ENCODE results near the gene SFXN5. TPM values are rescaled to one million over a fixed set of nuclear protein-coding genes. Genes with fewer than 3 reads are reported as not detected.
"Not testable (repeated sequence)": the region's sequence is repeated elsewhere in the genome, so short reads cannot be mapped to it uniquely, and the experiment has no call there.

Gene SFXN5
- total RNA-seq, 1 experiment from 2014 or later = 22.0 TPM

GRCh38 chr2:72913486-72914205 lies 157.9 kb downstream of the SFXN5 start:
- CTCF ChIA-PET = no interaction called here
- POLR2A ChIA-PET (ENCODE audit: unreplicated experiment) = no interaction called here
- BruUV-seq (replicated peaks) = no TSS peak
- Histone ChIP-seq H3K4me2 (ENCODE audit: low read length) (no peak overlapping the region), H3K9me3 (ENCODE audit: low read length) (no peaks in the 10 kb centered on the region), H3K27me3 (ENCODE audit: low read length) (peaks cover 76% of the 10 kb centered on the region), H3K79me2 (ENCODE audit: low read length) (no peaks in the 10 kb centered on the region), H2AFZ (ENCODE audit: low read length) (no peak overlapping the region), H3K9ac (ENCODE audit: low read length) (no peak overlapping the region), H3K27ac (ENCODE audit: low read length) (no peak overlapping the region), H3K4me3 (ENCODE audit: low read length) (no peak overlapping the region), H3K4me1 (ENCODE audit: insufficient read depth, low read length) (peaks cover 25% of the 10 kb centered on the region; the same call in 1 of the 2 replicates), H3K9me2 (replicated peaks; ENCODE audit: low read length) (no peaks in the 10 kb centered on the region), H4K20me1 (ENCODE audit: low read length) (no peaks in the 10 kb centered on the region), H3K36me3 (ENCODE audit: low read depth, low read length) (no peaks in the 10 kb centered on the region), H3F3A (ENCODE audit: low read length, unreplicated experiment) (no peaks in the 10 kb centered on the region)
- ATAC-seq (no peak), DNase-seq (no peak)
- TF ChIP-seq EZH2 (IDR thresholded peaks at IDR 0.05; ENCODE audit: low read length, unreplicated experiment) (no peak), EZH2phosphoT487 (IDR thresholded peaks at IDR 0.05; ENCODE audit: borderline replicate concordance, low read length) (no peak)
- TF ChIP-seq, protein P1, sequence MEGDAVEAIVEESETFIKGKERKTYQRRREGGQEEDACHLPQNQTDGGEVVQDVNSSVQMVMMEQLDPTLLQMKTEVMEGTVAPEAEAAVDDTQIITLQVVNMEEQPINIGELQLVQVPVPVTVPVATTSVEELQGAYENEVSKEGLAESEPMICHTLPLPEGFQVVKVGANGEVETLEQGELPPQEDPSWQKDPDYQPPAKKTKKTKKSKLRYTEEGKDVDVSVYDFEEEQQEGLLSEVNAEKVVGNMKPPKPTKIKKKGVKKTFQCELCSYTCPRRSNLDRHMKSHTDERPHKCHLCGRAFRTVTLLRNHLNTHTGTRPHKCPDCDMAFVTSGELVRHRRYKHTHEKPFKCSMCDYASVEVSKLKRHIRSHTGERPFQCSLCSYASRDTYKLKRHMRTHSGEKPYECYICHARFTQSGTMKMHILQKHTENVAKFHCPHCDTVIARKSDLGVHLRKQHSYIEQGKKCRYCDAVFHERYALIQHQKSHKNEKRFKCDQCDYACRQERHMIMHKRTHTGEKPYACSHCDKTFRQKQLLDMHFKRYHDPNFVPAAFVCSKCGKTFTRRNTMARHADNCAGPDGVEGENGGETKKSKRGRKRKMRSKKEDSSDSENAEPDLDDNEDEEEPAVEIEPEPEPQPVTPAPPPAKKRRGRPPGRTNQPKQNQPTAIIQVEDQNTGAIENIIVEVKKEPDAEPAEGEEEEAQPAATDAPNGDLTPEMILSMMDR (conservative IDR thresholded peaks at IDR 0.05; ENCODE audit: low read depth, low read length) = peak; percentile 36; the same call in 1 of the 2 replicates
- intact Hi-C loops (cut with micrococcal nuclease) = no loop called here

DNA sequence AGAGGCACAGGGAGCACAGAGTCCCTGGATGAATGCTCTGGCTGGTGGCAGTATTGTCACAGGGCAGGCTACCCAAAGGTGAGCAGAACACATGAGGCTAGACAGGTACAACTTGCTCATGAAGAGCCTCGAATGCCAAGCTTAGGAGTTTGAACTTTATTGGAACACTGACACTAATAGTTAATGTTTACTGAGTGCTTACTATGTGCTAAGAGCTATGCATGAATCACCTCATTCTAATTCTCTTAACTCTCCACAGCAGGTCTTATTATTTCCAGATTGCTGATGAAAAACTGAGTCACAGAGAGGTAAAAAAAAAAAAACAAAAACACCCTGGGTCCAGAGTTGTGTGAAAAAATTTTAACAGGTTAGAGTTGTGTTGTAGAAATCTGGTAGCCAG lies 160.3 kb downstream of the SFXN5 start:
- no peaks in the 10 kb centered on the region for H3K36me3 ChIP-seq (ENCODE audit: low read depth, low read length)
- H3K9me3 ChIP-seq (ENCODE audit: low read length) = no peaks in the 10 kb centered on the region
- H3K27me3 ChIP-seq (ENCODE audit: low read length) = peaks cover 72% of the 10 kb centered on the region
- peaks cover 12% of the 10 kb centered on the region; the same call in 1 of the 2 replicates for H3K4me1 ChIP-seq (ENCODE audit: insufficient read depth, low read length)
- no peaks in the 10 kb centered on the region for H3K79me2 ChIP-seq (ENCODE audit: low read length)
- no peak overlapping the region for H3K9ac ChIP-seq (ENCODE audit: low read length)
- CTCF ChIA-PET = interaction anchor here (0.6 kb wide), 1 partner anchor 71 kb away, joined by 3 read pairs; no protein-coding TSS in a partner anchor
- DNase-seq (peak; percentile 55), ATAC-seq (peak; percentile 32)
- no peak overlapping the region for H3K4me2 ChIP-seq (ENCODE audit: low read length)
- BruUV-seq (replicated peaks) = no TSS peak
- H2AFZ ChIP-seq (ENCODE audit: low read length) = no peak overlapping the region
- H3K27ac ChIP-seq (ENCODE audit: low read length) = no peak overlapping the region
- POLR2A ChIA-PET (ENCODE audit: unreplicated experiment) = no interaction called here
- H3K9me2 ChIP-seq (replicated peaks; ENCODE audit: low read length) = no peaks in the 10 kb centered on the region
- no peak overlapping the region for H3K4me3 ChIP-seq (ENCODE audit: low read length)
- intact Hi-C loops (cut with micrococcal nuclease) = no loop called here
- no peaks in the 10 kb centered on the region for H4K20me1 ChIP-seq (ENCODE audit: low read length)
- TF ChIP-seq, protein P1 (conservative IDR thresholded peaks at IDR 0.05; ENCODE audit: low read depth, low read length) = no peak
- no peak for TF ChIP-seq EZH2phosphoT487 (IDR thresholded peaks at IDR 0.05; ENCODE audit: borderline replicate concordance, low read length)
- TF ChIP-seq EZH2 (IDR thresholded peaks at IDR 0.05; ENCODE audit: low read length, unreplicated experiment) = no peak
- no peaks in the 10 kb centered on the region for H3F3A ChIP-seq (ENCODE audit: low read length, unreplicated experiment)

DNA sequence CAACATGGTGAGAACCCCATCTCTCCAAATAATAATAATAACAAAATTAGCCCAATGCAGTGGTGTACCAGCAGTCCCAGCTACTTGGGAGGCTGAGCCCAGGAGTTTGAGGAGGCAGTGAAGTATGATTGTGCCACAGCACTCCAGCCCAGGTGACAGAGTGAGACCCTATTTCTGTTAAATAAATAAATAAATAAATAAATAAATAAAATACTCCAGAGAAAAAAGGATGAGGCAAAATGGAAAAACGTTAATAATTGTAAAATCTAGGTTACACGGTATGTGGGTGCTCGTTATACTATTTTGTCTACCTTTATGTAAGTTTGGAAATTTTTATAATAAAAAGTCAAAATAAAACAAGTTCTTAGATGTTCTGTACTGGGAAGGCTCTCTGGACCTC lies 162.8 kb downstream of the SFXN5 start:
- no peak overlapping the region for H3K9ac ChIP-seq (ENCODE audit: low read length)
- H4K20me1 ChIP-seq (ENCODE audit: low read length) = no peaks in the 10 kb centered on the region
- intact Hi-C loops (cut with micrococcal nuclease) = no loop called here
- BruUV-seq (replicated peaks) = no TSS peak
- no peak for TF ChIP-seq EZH2phosphoT487 (IDR thresholded peaks at IDR 0.05; ENCODE audit: borderline replicate concordance, low read length)
- peaks cover 8% of the 10 kb centered on the region; the same call in 1 of the 2 replicates for H3K4me1 ChIP-seq (ENCODE audit: insufficient read depth, low read length)
- no peaks in the 10 kb centered on the region for H3F3A ChIP-seq (ENCODE audit: low read length, unreplicated experiment)
- DNase-seq (no peak), ATAC-seq (no peak)
- H3K9me3 ChIP-seq (ENCODE audit: low read length) = no peaks in the 10 kb centered on the region
- H3K36me3 ChIP-seq (ENCODE audit: low read depth, low read length) = no peaks in the 10 kb centered on the region
- H3K4me3 ChIP-seq (ENCODE audit: low read length) = no peak overlapping the region
- peaks cover 60% of the 10 kb centered on the region for H3K27me3 ChIP-seq (ENCODE audit: low read length)
- POLR2A ChIA-PET (ENCODE audit: unreplicated experiment) = no interaction called here
- no peaks in the 10 kb centered on the region for H3K79me2 ChIP-seq (ENCODE audit: low read length)
- CTCF ChIA-PET = no interaction called here
- H3K27ac ChIP-seq (ENCODE audit: low read length) = no peak overlapping the region
- H3K9me2 ChIP-seq (replicated peaks; ENCODE audit: low read length) = no peaks in the 10 kb centered on the region
- H2AFZ ChIP-seq (ENCODE audit: low read length) = no peak overlapping the region
- H3K4me2 ChIP-seq (ENCODE audit: low read length) = no peak overlapping the region

GRCh38 chr2:72907369-72907768 lies 164.1 kb downstream of the SFXN5 start:
- H3K4me1 ChIP-seq (ENCODE audit: insufficient read depth, low read length); DNase-seq; H2AFZ ChIP-seq (ENCODE audit: low read length); H3K9ac ChIP-seq (ENCODE audit: low read length); H3K36me3 ChIP-seq (ENCODE audit: low read depth, low read length); H3K9me2 ChIP-seq (replicated peaks; ENCODE audit: low read length); H3F3A ChIP-seq (ENCODE audit: low read length, unreplicated experiment); intact Hi-C loops (cut with micrococcal nuclease); H3K9me3 ChIP-seq (ENCODE audit: low read length); POLR2A ChIA-PET (ENCODE audit: unreplicated experiment); H3K4me2 ChIP-seq (ENCODE audit: low read length); H3K27ac ChIP-seq (ENCODE audit: low read length); H4K20me1 ChIP-seq (ENCODE audit: low read length); CTCF ChIA-PET; ATAC-seq; H3K4me3 ChIP-seq (ENCODE audit: low read length); BruUV-seq (replicated peaks); H3K79me2 ChIP-seq (ENCODE audit: low read length): not testable (repeated sequence)
- H3K27me3 ChIP-seq (ENCODE audit: low read length) = peaks cover 62% of the 10 kb centered on the region
